ENCODE measurements around the gene HOXA1.

Gene HOXA1

GRCh38 chr7:27095050-27095896 is 527 bp downstream of the HOXA1 start:
- Histone ChIP-seq H3K36me3 (ENCODE audit: insufficient read depth, low read length) (peaks cover 4% of the 10 kb centered on the region; the same call in 1 of the 2 replicates), H3K9me2 (ENCODE audit: low read depth, low read length) (no peaks in the 10 kb centered on the region), H3K4me3 (ENCODE audit: low read depth, low read length, poor library complexity, severe bottlenecking) (peak overlapping the region; percentile 86), H3K4me2 (ENCODE audit: low read length) (peak overlapping the region; percentile 92), H2AFZ (ENCODE audit: low read length) (peak overlapping the region; percentile 80; the same call in 1 of the 2 replicates), H3K4me1 (ENCODE audit: insufficient read depth, low read length, severe bottlenecking) (peaks cover 17% of the 10 kb centered on the region), H4K20me1 (ENCODE audit: insufficient read depth, low read length) (no peaks in the 10 kb centered on the region), H3K27ac (ENCODE audit: low read depth, low read length, poor library complexity, severe bottlenecking) (no peak overlapping the region), H3K27me3 (ENCODE audit: insufficient read depth, low read length) (no peaks in the 10 kb centered on the region), H3K9ac (ENCODE audit: low read length) (peak overlapping the region; percentile 62; the same call in 1 of the 2 replicates), H3K9me3 (ENCODE audit: low read length) (no peaks in the 10 kb centered on the region), H3K79me2 (ENCODE audit: insufficient read depth, low read length) (no peaks in the 10 kb centered on the region), H3F3A (ENCODE audit: insufficient read depth, low read length) (0 out of 2 replicates have a peak, but pooled peaks cover 4% of the 10 kb centered on the region)
- TF ChIP-seq CTCF (IDR thresholded peaks at IDR 0.05; ENCODE audit: low read length): no peak
- TF ChIP-seq EZH2 (IDR thresholded peaks at IDR 0.05; ENCODE audit: borderline replicate concordance, low read length): no peak

GRCh38 chr7:27094304-27095049 is 1.3 kb downstream of the HOXA1 start:
- Histone ChIP-seq H3F3A (ENCODE audit: insufficient read depth, low read length) (no peaks in the 10 kb centered on the region), H3K27ac (ENCODE audit: low read depth, low read length, poor library complexity, severe bottlenecking) (no peak overlapping the region), H4K20me1 (ENCODE audit: insufficient read depth, low read length) (no peaks in the 10 kb centered on the region), H3K9ac (ENCODE audit: low read length) (no peak overlapping the region), H3K4me1 (ENCODE audit: insufficient read depth, low read length, severe bottlenecking) (peaks cover 17% of the 10 kb centered on the region), H3K27me3 (ENCODE audit: insufficient read depth, low read length) (no peaks in the 10 kb centered on the region), H3K4me3 (ENCODE audit: low read depth, low read length, poor library complexity, severe bottlenecking) (peak overlapping the region; percentile 86), H3K9me3 (ENCODE audit: low read length) (no peaks in the 10 kb centered on the region), H3K9me2 (ENCODE audit: low read depth, low read length) (no peaks in the 10 kb centered on the region), H2AFZ (ENCODE audit: low read length) (no peak overlapping the region), H3K36me3 (ENCODE audit: insufficient read depth, low read length) (peaks cover 4% of the 10 kb centered on the region; the same call in 1 of the 2 replicates), H3K4me2 (ENCODE audit: low read length) (peak overlapping the region; percentile 92; the same call in 1 of the 2 replicates), H3K79me2 (ENCODE audit: insufficient read depth, low read length) (no peaks in the 10 kb centered on the region)
- TF ChIP-seq EZH2 (IDR thresholded peaks at IDR 0.05; ENCODE audit: borderline replicate concordance, low read length): no peak
- no peak for TF ChIP-seq CTCF (IDR thresholded peaks at IDR 0.05; ENCODE audit: low read length)

- TF ChIP-seq EZH2 (IDR thresholded peaks at IDR 0.05; ENCODE audit: borderline replicate concordance, low read length) (no peak), CTCF (IDR thresholded peaks at IDR 0.05; ENCODE audit: low read length) (no peak)
- Histone ChIP-seq H3K27me3 (ENCODE audit: insufficient read depth, low read length) (no peaks in the 10 kb centered on the region; the same call in 1 of the 2 replicates), H3K4me1 (ENCODE audit: insufficient read depth, low read length, severe bottlenecking) (peaks cover 17% of the 10 kb centered on the region)
Observed at GRCh38 chr7:27093184-27093895, 2.5 kb downstream of the HOXA1 start.

More at GRCh38 chr7:27093184-27093895, 2.5 kb downstream of the HOXA1 start:
- no peaks in the 10 kb centered on the region for H4K20me1 ChIP-seq (ENCODE audit: insufficient read depth, low read length)
- no peak overlapping the region for H3K4me2 ChIP-seq (ENCODE audit: low read length)
- no peaks in the 10 kb centered on the region for H3K79me2 ChIP-seq (ENCODE audit: insufficient read depth, low read length)
- no peaks in the 10 kb centered on the region for H3K9me3 ChIP-seq (ENCODE audit: low read length)
- H3K27ac ChIP-seq (ENCODE audit: low read depth, low read length, poor library complexity, severe bottlenecking): no peak overlapping the region
- no peaks in the 10 kb centered on the region for H3K9me2 ChIP-seq (ENCODE audit: low read depth, low read length)
- no peak overlapping the region for H3K4me3 ChIP-seq (ENCODE audit: low read depth, low read length, poor library complexity, severe bottlenecking)
- no peak overlapping the region for H2AFZ ChIP-seq (ENCODE audit: low read length)
- H3K36me3 ChIP-seq (ENCODE audit: insufficient read depth, low read length): no peaks in the 10 kb centered on the region
- no peak overlapping the region for H3K9ac ChIP-seq (ENCODE audit: low read length)
- H3F3A ChIP-seq (ENCODE audit: insufficient read depth, low read length): no peaks in the 10 kb centered on the region
